ENCODE results near the gene C1QC. TPM values are rescaled to one million over a fixed set of nuclear protein-coding genes. Genes with fewer than 3 reads are reported as not detected.

C1QC gene
- total RNA-seq, 1 donor from 2014 or later: not detected

GRCh38 chr1:22619252-22619651 lies 24.2 kb upstream of the C1QC start:
- no peak for DNase-seq (ENCODE audit: low read depth)

DNA sequence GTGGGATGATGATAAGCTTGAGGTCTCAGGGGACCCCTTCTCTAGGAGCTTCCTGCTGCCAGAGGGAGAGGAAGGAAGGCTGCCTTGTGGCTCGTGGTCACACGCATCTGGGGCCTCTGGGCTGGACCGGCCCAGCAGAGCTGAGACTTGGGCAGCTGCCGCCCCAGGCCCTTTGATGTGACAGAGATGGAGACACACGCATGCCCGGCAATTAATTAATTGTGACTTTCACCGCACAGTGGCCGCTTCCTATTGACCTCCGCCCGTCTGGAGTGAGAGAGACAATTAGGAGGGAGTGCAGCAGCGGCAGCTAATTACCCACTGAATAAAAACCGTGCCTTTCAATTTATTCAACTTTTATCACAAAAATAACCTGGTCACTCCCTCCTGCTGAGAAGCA lies 23.6 kb upstream of the C1QC start:
- no peak for DNase-seq (ENCODE audit: low read depth)

DNA sequence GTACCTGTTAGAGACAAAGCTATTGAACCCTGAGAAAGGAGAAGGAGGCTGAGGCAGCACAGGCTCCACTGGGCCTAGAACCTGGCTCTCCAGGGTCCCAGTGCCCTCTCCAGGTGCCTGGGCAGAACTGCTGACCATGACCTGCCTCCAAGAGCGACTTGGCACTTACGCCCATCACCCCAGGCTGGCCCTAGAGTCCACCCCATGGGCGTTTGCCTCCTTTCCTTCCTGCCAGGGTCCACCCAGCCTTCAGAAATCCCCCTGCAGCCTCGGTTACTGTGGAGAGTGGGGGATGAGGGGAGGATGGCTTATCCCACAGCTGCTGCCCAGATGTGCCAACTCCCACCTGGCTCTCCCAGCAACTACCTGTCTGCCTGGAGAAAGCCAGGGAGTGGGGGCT lies 21.7 kb upstream of the C1QC start:
- no peak for DNase-seq (ENCODE audit: low read depth)

DNA sequence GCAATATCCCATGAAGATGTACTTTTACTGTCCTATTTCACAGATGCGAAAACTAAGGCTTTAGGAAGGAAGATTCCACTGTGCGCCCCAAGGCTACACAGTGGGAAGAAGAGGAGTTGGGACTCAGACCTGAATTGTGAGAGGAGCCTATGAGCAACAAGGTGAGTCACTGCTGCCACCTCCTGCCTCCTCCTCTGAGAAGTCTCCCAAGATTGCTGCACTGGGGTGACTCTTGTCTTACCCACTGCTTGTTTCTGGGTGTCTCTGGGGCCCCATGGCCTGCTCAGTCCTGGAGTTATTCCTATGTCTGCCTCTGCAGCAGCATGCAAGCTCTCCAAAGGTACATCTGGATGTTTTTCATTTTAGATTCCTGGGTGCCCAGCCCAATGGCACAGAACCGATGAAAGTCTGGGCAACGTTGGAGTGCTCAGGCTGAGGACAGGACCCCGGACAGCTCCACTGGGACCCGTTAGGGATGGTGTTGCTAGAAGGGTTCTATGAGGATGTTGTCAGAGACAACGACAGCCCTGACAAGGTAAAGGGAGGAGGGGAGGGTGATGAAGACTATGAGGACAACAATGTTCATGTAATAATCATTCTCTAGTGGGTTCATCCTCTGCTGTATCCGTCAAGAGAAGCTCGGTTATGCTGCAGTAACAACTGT lies 18.0 kb upstream of the C1QC start:
- peak; percentile 15 for DNase-seq (ENCODE audit: low read depth)

DNA sequence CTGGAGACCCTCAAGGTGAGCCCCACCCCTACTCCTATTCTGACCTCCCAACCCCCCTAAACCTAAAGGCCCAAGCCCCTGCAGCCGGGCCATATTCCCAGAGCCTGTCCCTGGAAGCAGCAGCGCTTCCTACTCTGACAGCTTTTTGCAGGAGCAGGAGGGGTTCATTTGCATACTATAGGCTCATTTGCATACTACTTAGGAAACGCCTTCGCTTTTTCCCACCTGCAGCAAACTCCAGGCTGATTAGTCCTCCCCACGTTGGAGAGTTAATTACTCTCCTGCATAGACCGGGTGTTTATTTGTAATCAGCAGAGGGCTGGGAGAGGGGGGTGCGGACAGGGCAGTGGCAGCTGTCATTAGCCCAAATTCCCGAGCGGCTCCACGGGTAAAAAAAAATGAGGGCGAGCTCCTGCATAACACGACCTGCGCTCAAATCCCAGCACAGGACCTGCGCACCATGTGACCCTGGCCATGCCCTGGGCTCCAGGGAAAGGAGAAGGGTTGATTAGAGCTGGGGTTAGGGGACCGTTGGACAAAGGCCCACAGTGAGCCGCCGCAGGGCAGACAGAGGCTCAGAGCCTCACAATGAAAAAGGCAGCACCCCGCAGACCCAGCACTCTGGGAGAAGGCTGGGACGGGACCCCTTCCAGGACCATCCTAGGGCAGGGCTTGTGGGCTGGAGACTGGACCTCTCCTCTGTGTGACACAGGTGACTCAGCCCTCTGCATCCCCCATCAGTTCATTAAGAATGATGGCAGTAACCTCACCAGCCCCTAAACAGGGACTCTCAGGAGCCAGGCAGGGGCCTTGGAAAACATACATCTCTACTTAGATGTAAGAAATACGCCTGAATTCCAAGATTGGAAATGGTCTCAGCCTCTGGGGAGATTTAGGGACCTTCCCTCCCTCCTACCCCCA lies 16.9 kb upstream of the C1QC start:
- no peak for DNase-seq (ENCODE audit: low read depth)

GRCh38 chr1:22627331-22627730 lies 16.1 kb upstream of the C1QC start:
- no peak for DNase-seq (ENCODE audit: low read depth)

- no peak for DNase-seq (ENCODE audit: low read depth)
Measured at GRCh38 chr1:22628698-22629444, 14.6 kb upstream of the C1QC start.

- no peak for DNase-seq (ENCODE audit: low read depth)
Measured at GRCh38 chr1:22629886-22630285, 13.5 kb upstream of the C1QC start.

DNA sequence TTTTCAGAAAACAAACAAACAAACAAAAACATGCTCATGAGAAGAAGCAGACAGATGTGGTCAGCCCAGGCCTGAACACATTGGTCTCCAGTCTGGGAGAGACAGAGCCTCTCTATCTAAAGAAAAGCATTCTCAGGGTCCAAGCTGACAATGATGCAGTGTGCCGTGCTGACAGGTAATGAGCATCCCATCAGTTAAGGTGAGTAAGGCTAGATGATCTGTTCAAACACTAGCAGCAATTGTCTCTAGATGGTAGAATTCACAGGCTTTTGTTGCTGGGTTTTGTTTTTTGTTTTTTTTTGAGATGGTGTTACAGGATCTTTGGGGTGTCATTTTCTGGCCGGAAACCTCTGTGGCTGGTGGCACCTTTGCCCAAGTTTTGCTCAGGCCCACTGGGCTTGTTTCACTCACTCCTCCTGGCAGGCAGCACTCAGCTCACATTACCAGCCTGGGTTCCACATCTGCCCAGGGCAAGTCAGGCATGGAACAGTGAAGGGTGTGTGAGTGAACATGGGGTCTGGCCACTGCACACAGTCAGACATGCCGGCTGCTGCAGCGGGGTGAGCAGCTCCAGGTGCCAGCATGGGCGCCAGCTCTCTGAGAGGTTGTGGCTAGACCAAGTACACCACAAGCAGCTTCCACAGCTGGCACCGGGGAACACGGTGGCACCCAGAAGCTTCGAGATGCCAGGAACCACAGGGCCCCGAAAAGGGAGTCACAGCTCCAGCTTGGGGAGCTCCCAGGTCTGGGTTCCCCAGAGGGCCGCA lies 9.6 kb upstream of the C1QC start:
- no peak for DNase-seq (ENCODE audit: low read depth)

DNA sequence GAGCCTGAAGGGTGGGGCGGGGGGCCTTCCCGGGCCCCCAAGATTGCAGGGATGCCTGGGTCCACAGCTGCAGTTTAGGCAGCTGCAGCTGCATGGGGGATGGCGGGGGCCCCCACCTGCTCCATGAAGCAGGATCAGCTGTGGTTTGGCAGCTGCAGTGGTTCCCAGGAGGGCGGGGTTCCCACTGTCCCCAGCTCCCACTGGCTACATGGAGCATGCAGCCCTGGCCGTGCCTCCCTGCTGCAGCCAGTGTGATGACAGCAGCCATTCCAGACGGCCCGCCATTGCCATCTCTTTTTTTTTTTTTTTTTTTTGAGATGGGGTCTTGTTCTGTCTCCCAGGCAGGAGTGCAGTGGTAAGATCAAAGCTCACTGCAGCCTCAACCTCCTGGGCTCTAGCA lies 8.0 kb upstream of the C1QC start:
- DNase-seq (ENCODE audit: low read depth): peak; percentile 71

DNA sequence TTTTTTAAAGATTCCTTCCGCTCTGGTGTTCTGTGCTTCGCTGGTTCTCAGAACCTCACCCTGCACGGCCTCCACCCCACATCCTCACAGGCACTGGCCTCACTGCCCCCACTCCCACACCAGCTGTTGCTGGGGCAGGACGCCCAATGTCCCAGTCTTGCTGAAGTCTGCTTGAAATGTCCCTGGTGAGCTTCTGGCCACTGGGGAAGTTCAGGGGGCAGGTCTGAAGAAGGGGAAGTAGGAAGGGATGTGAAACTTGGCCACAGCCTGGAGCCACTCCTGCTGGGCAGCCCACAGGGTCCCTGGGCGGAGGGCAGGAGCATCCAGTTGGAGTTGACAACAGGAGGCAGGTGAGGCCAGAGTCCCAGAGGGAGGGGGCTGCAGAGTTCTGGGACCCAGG lies 7.1 kb upstream of the C1QC start, which contains the start of gene C1QA:
C1QA (plus strand) TSS at position 276 of the 400 bp plus-strand sequence. CDS start 989 bp downstream, outside the sequence.
- DNase-seq (ENCODE audit: low read depth): peak; percentile 21

DNA sequence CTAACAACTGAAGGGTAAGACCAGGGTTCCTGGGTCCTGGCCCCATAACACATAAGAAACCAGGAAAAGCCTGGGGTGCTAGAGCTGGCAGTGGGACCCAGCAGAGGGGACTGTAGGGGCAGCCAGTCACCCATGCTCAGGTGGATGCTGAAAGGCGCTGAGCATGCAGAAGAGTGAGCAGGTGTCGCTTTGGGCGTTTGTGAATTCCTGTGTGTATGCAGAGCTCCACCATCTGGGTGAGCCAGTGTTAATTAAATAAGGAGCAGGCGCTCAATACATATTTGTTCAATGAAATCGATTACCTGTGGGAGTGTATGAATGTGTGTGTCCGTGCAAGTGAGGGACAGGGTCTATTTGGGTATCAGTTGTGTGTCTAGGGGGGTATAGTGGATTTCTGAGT lies 6.5 kb upstream of the C1QC start:
- DNase-seq (ENCODE audit: low read depth): no peak

GRCh38 chr1:22637907-22638445 lies 5.5 kb upstream of the C1QC start:
- no peak for DNase-seq (ENCODE audit: low read depth)

DNA sequence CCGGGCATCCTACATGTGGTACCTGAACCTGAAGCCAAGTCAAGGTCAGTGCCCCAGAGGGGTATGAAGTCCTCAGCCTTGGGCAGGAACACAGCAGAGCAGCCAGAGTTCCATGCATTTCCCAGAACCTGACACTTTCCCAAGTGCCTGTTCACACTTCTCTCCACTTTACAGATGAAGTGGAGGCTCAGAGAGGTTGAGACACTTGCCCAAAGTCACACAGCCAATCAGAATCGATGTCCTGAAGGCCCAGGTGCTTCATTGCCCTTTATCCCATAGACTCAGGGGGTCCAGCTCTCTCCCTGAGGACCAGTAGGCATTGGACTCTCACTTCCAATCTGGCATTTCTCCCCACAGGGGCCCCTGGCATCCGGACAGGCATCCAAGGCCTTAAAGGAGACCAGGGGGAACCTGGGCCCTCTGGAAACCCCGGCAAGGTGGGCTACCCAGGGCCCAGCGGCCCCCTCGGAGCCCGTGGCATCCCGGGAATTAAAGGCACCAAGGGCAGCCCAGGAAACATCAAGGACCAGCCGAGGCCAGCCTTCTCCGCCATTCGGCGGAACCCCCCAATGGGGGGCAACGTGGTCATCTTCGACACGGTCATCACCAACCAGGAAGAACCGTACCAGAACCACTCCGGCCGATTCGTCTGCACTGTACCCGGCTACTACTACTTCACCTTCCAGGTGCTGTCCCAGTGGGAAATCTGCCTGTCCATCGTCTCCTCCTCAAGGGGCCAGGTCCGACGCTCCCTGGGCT lies 4.8 kb upstream of the C1QC start:
- DNase-seq (ENCODE audit: low read depth): no peak

GRCh38 chr1:22639286-22639685 lies 4.1 kb upstream of the C1QC start:
- DNase-seq (ENCODE audit: low read depth): peak; percentile 23

DNA sequence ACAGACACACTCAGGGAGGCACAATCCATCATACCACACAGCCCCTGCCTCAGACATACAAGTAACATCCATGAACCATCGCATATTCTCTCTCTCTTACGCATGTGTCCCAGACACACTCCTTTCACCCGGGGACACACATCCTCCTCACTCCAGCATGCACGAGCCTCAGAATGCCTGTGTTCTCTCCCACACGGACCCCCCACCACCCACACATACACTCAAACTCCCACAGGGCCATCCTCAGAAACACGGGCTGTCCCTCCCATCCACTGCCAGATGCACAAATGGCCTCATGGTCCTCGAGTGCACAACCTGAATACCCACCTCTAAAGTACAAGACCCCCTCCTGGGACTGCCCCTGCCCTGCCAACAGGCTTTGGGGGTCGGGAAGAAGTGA lies 2.2 kb upstream of the C1QC start:
- no peak for DNase-seq (ENCODE audit: low read depth)

DNA sequence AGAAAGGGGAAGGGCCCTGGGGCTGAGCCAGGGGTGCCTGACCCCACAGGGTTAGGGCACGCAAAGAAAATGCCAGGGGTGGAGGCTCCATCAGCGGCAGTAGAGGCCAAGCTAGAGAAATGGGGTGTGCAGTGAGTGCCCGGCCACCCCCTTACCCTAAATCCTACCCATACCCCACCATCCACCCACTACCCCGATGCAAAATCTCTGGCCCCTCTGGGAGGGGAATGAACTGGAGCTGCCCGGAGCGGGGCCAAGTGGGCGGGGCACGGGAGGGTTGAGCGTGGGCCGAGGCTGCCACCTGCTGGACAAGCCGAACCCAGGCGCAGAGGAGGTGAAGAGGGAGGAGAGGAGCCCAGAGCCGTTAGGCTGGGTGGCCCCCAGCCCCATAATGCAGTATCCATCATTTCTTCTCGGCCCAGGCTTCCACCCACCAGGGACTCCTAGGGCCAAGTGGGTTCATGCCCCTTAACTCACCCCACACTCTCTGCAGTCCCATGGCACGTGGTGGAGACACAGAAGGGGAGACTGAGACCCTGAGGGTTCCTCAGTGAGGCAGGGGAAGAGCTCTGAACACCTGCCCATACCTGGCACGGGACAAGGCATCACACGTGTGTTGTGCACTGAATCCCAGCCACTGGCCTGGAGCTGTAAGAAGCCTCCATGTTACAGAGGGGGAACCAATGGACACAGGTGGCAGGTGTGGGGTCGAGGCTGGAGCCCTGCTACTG lies 1.4 kb upstream of the C1QC start:
- peak; percentile 53 for DNase-seq (ENCODE audit: low read depth)

- no peak for DNase-seq (ENCODE audit: low read depth)
Measured at GRCh38 chr1:22643928-22644327, 495 bp downstream of the C1QC start.

DNA sequence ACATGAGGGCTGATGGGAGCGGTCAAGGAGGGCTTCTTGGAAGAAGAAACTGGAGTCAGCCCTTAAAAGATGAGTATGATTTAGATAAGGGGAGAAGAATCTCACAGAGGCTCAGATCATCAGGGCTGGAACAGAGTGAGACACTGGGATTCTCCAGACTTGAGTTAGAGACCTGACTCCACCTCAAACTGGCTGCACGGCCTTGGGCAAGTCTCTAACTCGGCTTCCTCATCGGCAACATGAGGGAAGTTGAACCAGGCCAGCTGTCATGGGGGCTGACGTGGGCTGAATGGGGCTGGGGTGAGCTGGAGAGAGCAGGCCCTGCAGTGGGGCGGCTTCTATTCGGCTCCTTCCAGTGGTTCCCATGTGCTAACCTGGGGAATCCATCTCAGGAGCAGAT lies 2.5 kb downstream of the C1QC start:
- DNase-seq (ENCODE audit: low read depth): no peak

All from myocyte (in vitro differentiated cells).